ENCODE data around the gene ABHD15. TPM values are rescaled to one million over a fixed set of nuclear protein-coding genes. Genes with fewer than 3 reads are reported as not detected.

ABHD15 gene
- total RNA-seq, 1 experiment from 2014 or later, result 8.2 TPM

- Histone ChIP-seq H4K20me1 (ENCODE audit: insufficient read depth) (no peaks in the 10 kb centered on the region), H3K36me3 (ENCODE audit: control insufficient read depth in 1 of 2, insufficient read depth in 2 of 2, low read length in 2 of 2) (peaks cover 9 to 10% of the 10 kb centered on the region in 2 experiments; a peak in 2 of 4 replicates), H3K4me1 (ENCODE audit: control insufficient read depth in 1 of 2, insufficient read depth in 2 of 2, low read length in 2 of 2) (peaks cover 0 to 14% of the 10 kb centered on the region in 2 experiments; a peak in 2 of 4 replicates), H2AFZ (ENCODE audit: low read depth, low read length, poor library complexity, severe bottlenecking) (no peak overlapping the region), H3K9me2 (ENCODE audit: insufficient read depth) (no peaks in the 10 kb centered on the region), H3K27me3 (ENCODE audit: insufficient read depth, low read length) (no peaks in the 10 kb centered on the region), H3K4me3 (replicated peaks in 1 of 2; ENCODE audit: low read depth in 1 of 2, low read length in 2 of 2) (no peak overlapping the region), H3K9ac (ENCODE audit: low read length) (no peak overlapping the region), H3K79me2 (ENCODE audit: insufficient read depth, low read length) (no peaks in the 10 kb centered on the region; the same call in 1 of the 2 replicates), H3K27ac (ENCODE audit: low read depth, low read length) (no peak overlapping the region), H3K4me2 (ENCODE audit: low read length) (no peak overlapping the region), H3K9me3 (ENCODE audit: control insufficient read depth in 1 of 2, insufficient read depth in 1 of 2, low read depth in 1 of 2, low read length in 2 of 2) (no peaks in the 10 kb centered on the region)
- DNase-seq (ENCODE audit: low read depth, low spot score), result no peak
- intact Hi-C loops (cut with micrococcal nuclease), result no loop called here
- RAD21 ChIA-PET (ENCODE audit: low non-redundant PET in 1 of 2, low total read pairs in 2 of 2, uncharacterized antibody in 2 of 2, unreplicated experiment in 2 of 2), result no interaction called here
- no peak for TF ChIP-seq CTCF (IDR thresholded peaks at IDR 0.05 in 2 of 3, conservative IDR thresholded peaks at IDR 0.05 in 1 of 3; ENCODE audit: borderline replicate concordance in 1 of 3, insufficient read depth in 1 of 3, low read depth in 2 of 3, low read length in 2 of 3)
- CTCF ChIA-PET, result interaction anchor here (1.5 to 6.0 kb wide), 3 partner anchors 11 to 62 kb away, joined by 3 to 38 read pairs (median 4); partner anchors contain the start of genes ABHD15 and ANKRD13B
- no peak for ATAC-seq
- BruUV-seq (replicated peaks), result no TSS peak
- POLR2A ChIA-PET, result no interaction called here
These were observed 10.8 kb upstream of the ABHD15 start for GRCh38 chr17:29577385-29578211.

DNA sequence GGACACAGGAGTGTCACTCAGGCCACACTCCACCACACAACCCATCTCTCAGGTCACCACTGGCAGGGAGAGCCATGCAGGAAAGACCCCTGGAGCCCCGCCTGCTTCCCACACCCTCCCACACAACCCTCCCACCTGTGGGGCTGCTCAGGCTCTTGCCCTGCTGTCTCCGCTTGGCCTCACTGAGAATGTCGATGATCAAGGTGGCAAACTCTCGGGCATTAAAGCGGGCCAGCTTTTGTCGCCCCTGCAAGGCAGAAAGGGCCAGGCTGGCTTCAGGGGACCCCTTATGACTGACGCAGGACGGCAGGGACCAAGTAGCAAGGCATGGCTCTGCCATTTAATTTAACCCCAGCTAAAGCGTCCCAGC is 10.1 kb upstream of the ABHD15 start:
- Histone ChIP-seq H3K9ac (ENCODE audit: low read length) (no peak overlapping the region), H3K9me2 (ENCODE audit: insufficient read depth) (no peaks in the 10 kb centered on the region), H3K36me3 (ENCODE audit: control insufficient read depth in 1 of 2, insufficient read depth in 2 of 2, low read length in 2 of 2) (peaks cover 9 to 10% of the 10 kb centered on the region in 2 experiments; a peak in 2 of 4 replicates), H3K9me3 (ENCODE audit: control insufficient read depth in 1 of 2, insufficient read depth in 1 of 2, low read depth in 1 of 2, low read length in 2 of 2) (no peaks in the 10 kb centered on the region), H3K4me2 (ENCODE audit: low read length) (no peak overlapping the region), H3K27ac (ENCODE audit: low read depth, low read length) (no peak overlapping the region), H3K4me3 (replicated peaks in 1 of 2; ENCODE audit: low read depth in 1 of 2, low read length in 2 of 2) (no peak overlapping the region), H3K27me3 (ENCODE audit: insufficient read depth, low read length) (no peaks in the 10 kb centered on the region), H3K79me2 (ENCODE audit: insufficient read depth, low read length) (no peaks in the 10 kb centered on the region), H2AFZ (ENCODE audit: low read depth, low read length, poor library complexity, severe bottlenecking) (no peak overlapping the region), H4K20me1 (ENCODE audit: insufficient read depth) (no peaks in the 10 kb centered on the region), H3K4me1 (ENCODE audit: control insufficient read depth in 1 of 2, insufficient read depth in 2 of 2, low read length in 2 of 2) (peaks cover 0 to 14% of the 10 kb centered on the region in 2 experiments; a peak in 2 of 4 replicates)
- no TSS peak for BruUV-seq (replicated peaks)
- ChIA-PET POLR2A (no interaction called here), CTCF (interaction anchor here (2.1 to 6.0 kb wide), 2 partner anchors 11 to 15 kb away, joined by 4 to 38 read pairs; partner anchors contain the start of genes ABHD15 and ANKRD13B), RAD21 (ENCODE audit: low non-redundant PET in 1 of 2, low total read pairs in 2 of 2, uncharacterized antibody in 2 of 2, unreplicated experiment in 2 of 2) (no interaction called here)
- intact Hi-C loops (cut with micrococcal nuclease), result no loop called here
- no peak for TF ChIP-seq CBX3 (IDR thresholded peaks at IDR 0.05; ENCODE audit: low read depth)
- no peak for TF ChIP-seq ELF1 (IDR thresholded peaks at IDR 0.05; ENCODE audit: borderline replicate concordance, low read depth)
- TF ChIP-seq MAX (IDR thresholded peaks at IDR 0.05), result no peak
- no peak for TF ChIP-seq JUND (IDR thresholded peaks at IDR 0.05)
- TF ChIP-seq ZBTB33 (IDR thresholded peaks at IDR 0.05; ENCODE audit: extremely low read depth, insufficient replicate concordance, low read length), result no peak
- no peak for TF ChIP-seq ZFX (IDR thresholded peaks at IDR 0.05)
- DNase-seq (ENCODE audit: low read depth, low spot score) (no peak), ATAC-seq (no peak)

Measured in HCT116 (cell line).